H1 (cell line): ENCODE results near the gene HIPK2. TPM values are rescaled to one million over a fixed set of nuclear protein-coding genes. Genes with fewer than 3 reads are reported as not detected.

Experiments used
- CTCF ChIA-PET: fragments of 300-600 bp; sonication (Branson Sonifier 250); formaldehyde crosslinking; loops from one replicate; lab custom pipeline; 2021; ENCODE audit not compliant: partially characterized antibody; lab: Charles Lee
- POLR2A ChIA-PET: fragments of 300-600 bp; sonication (Branson Sonifier 250); formaldehyde crosslinking; loops from one replicate; lab custom pipeline; 2021; ENCODE audit warnings: inconsistent platforms; ENCODE audit not compliant: partially characterized antibody; lab: Charles Lee
- DNase-seq, 2 experiments: peaks; one replicate each; pipeline versions ENCODE4 v3.0.0 to v3.0.0-alpha.2; 2010 to 2022; ENCODE audit warnings: low spot score in 2 of 2, low read depth in 1 of 2, mixed read lengths in 1 of 2
- FAIRE-seq: peaks from 2 replicates; lab custom pipeline; 2011; peaks lifted over from hg19 to GRCh38; lab: Jason Lieb, UNC
- H2AFZ ChIP-seq: 2 replicates; pipeline ENCODE4 v1.8.1; 2012; ENCODE audit warnings: low read length, inconsistent platforms
- H2AK5ac ChIP-seq: 2 replicates; pipeline ENCODE4 v1.6.1; 2013; ENCODE audit warnings: low read depth, low read length
- H2BK120ac ChIP-seq: replicated peaks from 2 replicates; pipeline ENCODE3; 2013; ENCODE audit warnings: low read depth, low read length, inconsistent platforms
- H2BK12ac ChIP-seq: 2 replicates; pipeline ENCODE4 v1.6.1; 2013; ENCODE audit warnings: low read depth, low read length
- H2BK15ac ChIP-seq: 2 replicates; pipeline ENCODE4 v1.6.1; 2013; ENCODE audit warnings: low read length
- H2BK20ac ChIP-seq: 2 replicates; pipeline ENCODE4 v1.6.1; 2013; ENCODE audit warnings: low read length
- H2BK5ac ChIP-seq: 2 replicates; pipeline ENCODE4 v1.6.1; 2013; ENCODE audit warnings: low read depth, low read length
- H3K14ac ChIP-seq: 2 replicates; pipeline ENCODE4 v1.6.1; 2013; ENCODE audit warnings: inconsistent platforms; ENCODE audit not compliant: insufficient read length
- H3K18ac ChIP-seq: 2 replicates; pipeline ENCODE4 v1.6.1; 2013; ENCODE audit warnings: low read length; ENCODE audit errors: extremely low read depth
- H3K23ac ChIP-seq: 2 replicates; pipeline ENCODE4 v1.6.1; 2013; ENCODE audit warnings: inconsistent platforms; ENCODE audit not compliant: insufficient read length
- H3K23me2 ChIP-seq: 2 replicates; pipeline ENCODE4 v1.6.1; 2013; ENCODE audit warnings: low read depth, low read length
- H3K27ac ChIP-seq: 2 replicates; pipeline ENCODE4 v1.6.1; 2011; ENCODE audit warnings: low read depth, low read length, inconsistent platforms
- H3K27me3 ChIP-seq, 4 experiments: replicated peaks in 1 of 4; 1 replicate in 1 of 4; 2 replicates in 3 of 4; pipeline versions ENCODE4 v1.6.1 to v1.8.1; 2011 to 2013; ENCODE audit warnings: low read length in 3 of 4, mild to moderate bottlenecking in 3 of 4, inconsistent platforms in 2 of 4, mixed read lengths in 2 of 4, moderate library complexity in 1 of 4; ENCODE audit not compliant: control insufficient read depth in 3 of 4, insufficient read depth in 3 of 4; ENCODE audit errors: extremely low read depth in 1 of 4
- H3K36me3 ChIP-seq, 4 experiments: 2 replicates each; pipeline versions ENCODE4 v1.6.1 to v1.8.1; 2011 to 2013; ENCODE audit warnings: mild to moderate bottlenecking in 4 of 4, low read length in 3 of 4, moderate library complexity in 2 of 4, control low read depth in 1 of 4, inconsistent platforms in 1 of 4; ENCODE audit not compliant: insufficient read depth in 4 of 4, control insufficient read depth in 2 of 4
- H3K4ac ChIP-seq: replicated peaks from 2 replicates; pipeline ENCODE3; 2013; ENCODE audit warnings: low read length, low read depth, mixed read lengths, inconsistent platforms; ENCODE audit not compliant: insufficient read length
- H3K4me1 ChIP-seq, 4 experiments: replicated peaks in 1 of 4; 1 replicate in 1 of 4; 2 replicates in 3 of 4; pipeline versions ENCODE4 v1.6.1 to v1.8.1; 2011 to 2013; ENCODE audit warnings: low read length in 3 of 4, inconsistent platforms in 2 of 4, mixed read lengths in 1 of 4; ENCODE audit not compliant: insufficient read depth in 4 of 4, control insufficient read depth in 3 of 4
- H3K4me2 ChIP-seq, 2 experiments: 2 replicates each; pipeline versions ENCODE4 v1.6.1 to v1.8.1; 2011 to 2013; ENCODE audit warnings: low read depth in 2 of 2, low read length in 2 of 2, control low read depth in 1 of 2, inconsistent platforms in 1 of 2, mild to moderate bottlenecking in 1 of 2; ENCODE audit not compliant: insufficient read depth in 1 of 2
- H3K4me3 ChIP-seq, 4 experiments: fragments of 200-600, 300-600 bp in 1 of 4; sonication (generic), shearing (Covaris generic), sonication (Bioruptor Twin) in 1 of 4; 2 replicates each; pipeline versions ENCODE4 v1.5.1 to v1.8.1; 2011 to 2016; ENCODE audit warnings: low read length in 4 of 4, low read depth in 3 of 4, control low read depth in 2 of 4, inconsistent platforms in 2 of 4, mild to moderate bottlenecking in 2 of 4, mixed read lengths in 1 of 4, moderate library complexity in 1 of 4; ENCODE audit not compliant: insufficient read depth in 2 of 4; ENCODE audit errors: extremely low read depth in 1 of 4
- H3K56ac ChIP-seq: replicated peaks from 2 replicates; pipeline ENCODE3; 2013; ENCODE audit warnings: low read depth, mild to moderate bottlenecking, mixed read lengths, low read length, inconsistent platforms; ENCODE audit not compliant: insufficient read length
- H3K79me1 ChIP-seq: 2 replicates; pipeline ENCODE4 v1.6.1; 2013; ENCODE audit warnings: low read depth, low read length, control low read depth
- H3K79me2 ChIP-seq, 2 experiments: 2 replicates each; pipeline versions ENCODE4 v1.6.1 to v1.8.1; 2012 to 2013; ENCODE audit warnings: low read length in 2 of 2, mild to moderate bottlenecking in 2 of 2, inconsistent platforms in 1 of 2; ENCODE audit not compliant: insufficient read depth in 2 of 2, control insufficient read depth in 1 of 2
- H3K9ac ChIP-seq, 4 experiments: replicated peaks in 1 of 4; 1 replicate in 1 of 4; 2 replicates in 3 of 4; pipeline versions ENCODE4 v1.6.1 to v1.8.1; 2011 to 2013; ENCODE audit warnings: low read depth in 3 of 4, low read length in 3 of 4, control low read depth in 2 of 4, mild to moderate bottlenecking in 2 of 4, moderate library complexity in 2 of 4, inconsistent platforms in 1 of 4; ENCODE audit errors: extremely low read depth in 1 of 4
- H3K9me3 ChIP-seq, 2 experiments: 2 replicates each; pipeline versions ENCODE4 v1.6.1 to v1.8.1; 2012 to 2013; ENCODE audit warnings: mild to moderate bottlenecking in 2 of 2, moderate library complexity in 2 of 2, control low read depth in 1 of 2, inconsistent platforms in 1 of 2, low read depth in 1 of 2, low read length in 1 of 2, mixed read lengths in 1 of 2; ENCODE audit not compliant: insufficient read depth in 2 of 2
- H4K20me1 ChIP-seq, 2 experiments: replicated peaks in 1 of 2; 2 replicates each; pipeline versions ENCODE3 to v1.8.1; 2011 to 2013; ENCODE audit warnings: inconsistent platforms in 2 of 2, low read length in 2 of 2, mild to moderate bottlenecking in 1 of 2; ENCODE audit not compliant: insufficient read depth in 2 of 2, control insufficient read depth in 1 of 2
- H4K5ac ChIP-seq: 2 replicates; pipeline ENCODE4 v1.6.1; 2013; ENCODE audit warnings: low read length, low read depth, mixed read lengths, inconsistent platforms; ENCODE audit not compliant: insufficient read length
- H4K8ac ChIP-seq: 2 replicates; pipeline ENCODE4 v1.8.0; 2013; ENCODE audit warnings: mild to moderate bottlenecking, moderate library complexity, low read length, inconsistent platforms; ENCODE audit not compliant: insufficient read depth; ENCODE audit errors: extremely low read depth
- H4K91ac ChIP-seq: replicated peaks from 2 replicates; pipeline ENCODE3; 2013; ENCODE audit warnings: low read length, mixed read lengths, inconsistent platforms; ENCODE audit not compliant: insufficient read length
- BCL11A ChIP-seq, 2 experiments: IDR thresholded peaks; one replicate each; pipeline ENCODE4 v1.6.1; 2011; ENCODE audit warnings: low read depth in 2 of 2, low read length in 2 of 2, mild to moderate bottlenecking in 2 of 2
- KDM1A ChIP-seq: fragments of 200-600, 300-600 bp; sonication (generic); IDR thresholded peaks from 2 replicates; pipeline ENCODE4 v1.7.1; 2016; ENCODE audit warnings: mild to moderate bottlenecking, low read length, borderline replicate concordance
- NANOG ChIP-seq: IDR thresholded peaks from 2 replicates; pipeline ENCODE4 v1.6.1; 2011; ENCODE audit warnings: low read length, low read depth, mild to moderate bottlenecking, inconsistent platforms; ENCODE audit not compliant: insufficient read depth, poor library complexity, severe bottlenecking
- POLR2AphosphoS5 ChIP-seq: IDR thresholded peaks from 2 replicates; pipeline ENCODE4 v1.6.1; 2011; ENCODE audit warnings: low read depth, low read length
- RNF2 ChIP-seq: fragments of 200-900, 300-1000 bp; sonication (generic); IDR thresholded peaks from 2 replicates; pipeline ENCODE4 v1.7.1; 2016; ENCODE audit warnings: borderline replicate concordance, low read depth, mild to moderate bottlenecking, antibody characterized with exemption, low read length; ENCODE audit not compliant: poor library complexity, severe bottlenecking; ENCODE audit errors: missing control alignments
- SAP30 ChIP-seq: fragments of 300-600 bp; sonication (generic); IDR thresholded peaks from 2 replicates; pipeline ENCODE4 v1.7.1; 2012; ENCODE audit warnings: low read length, moderate library complexity, mild to moderate bottlenecking, inconsistent platforms; ENCODE audit not compliant: insufficient read depth, insufficient replicate concordance
- SP4 ChIP-seq: IDR thresholded peaks from 2 replicates; pipeline ENCODE4 v1.6.1; 2012; ENCODE audit warnings: low read length, inconsistent platforms
- TAF7 ChIP-seq: optimal IDR thresholded peaks from 2 replicates; pipeline ENCODE3; 2011; ENCODE audit warnings: low read depth, mild to moderate bottlenecking, inconsistent platforms, low read length, moderate library complexity, borderline replicate concordance
- TBP ChIP-seq: IDR thresholded peaks from 2 replicates; pipeline ENCODE4 v1.6.1; 2011; ENCODE audit warnings: low read depth, low read length, improper control_type of control experiment
- TEAD4 ChIP-seq: IDR thresholded peaks from 2 replicates; pipeline ENCODE4 v1.6.1; 2012; ENCODE audit warnings: low read depth, low read length, inconsistent platforms, mixed read lengths
- WGBS, 2 experiments: shearing (Covaris generic) in 1 of 2; methylation state at CpG; one replicate each; pipeline versions ENCODE4 v1.1.6 to v1.1.7; 2013 to 2015; ENCODE audit warnings: low lambda C conversion rate in 2 of 2, mixed read lengths in 2 of 2, inconsistent platforms in 1 of 2, low coverage in 1 of 2, missing lambda C conversion rate in 1 of 2; ENCODE audit not compliant: insufficient replicate concordance in 2 of 2, insufficient coverage in 1 of 2, insufficient read length in 1 of 2; ENCODE audit errors: extremely low coverage in 1 of 2, missing lambda C conversion rate in 1 of 2; 5-methylcytosine and 5-hydroxymethylcytosine counted together
- polyA plus RNA-seq, 7 experiments: library from polyadenylated mRNA; depleted of rRNA in 3 of 7; stranded (reverse) in 5 of 7; unstranded in 2 of 7; fragments of >200 nt in 5 of 7; fragments of 200-250 nt in 2 of 7; gene quantifications; 1 replicate in 5 of 7; 2 replicates in 1 of 7; 4 replicates in 1 of 7; pipeline versions ENCODE4 v1.2.1 to v1.2.3, GENCODE V29; 2011 to 2013; ENCODE audit warnings: missing spikeins in 2 of 7, mixed read lengths in 2 of 7
- total RNA-seq: library from RNA; stranded (reverse); fragmentation: NEBNext Ultra II Directional; extraction: Animal tissue kit (Norgen Biotek cat#: 25700); gene quantifications from 2 replicates; pipeline ENCODE4 v1.2.1, GENCODE V29; 2021
- TF ChIP-seq, protein P1 (sequence below): IDR thresholded peaks from 2 replicates; pipeline ENCODE4 v1.6.1; 2012; ENCODE audit warnings: low read length, inconsistent platforms

The HIPK2 gene
- total and polyA plus RNA-seq, 2 of the 8 experiments (the other 6 are each of a cell fraction or from before 2014, with no cell fraction given): 8.3 to 24.3 TPM

DNA sequence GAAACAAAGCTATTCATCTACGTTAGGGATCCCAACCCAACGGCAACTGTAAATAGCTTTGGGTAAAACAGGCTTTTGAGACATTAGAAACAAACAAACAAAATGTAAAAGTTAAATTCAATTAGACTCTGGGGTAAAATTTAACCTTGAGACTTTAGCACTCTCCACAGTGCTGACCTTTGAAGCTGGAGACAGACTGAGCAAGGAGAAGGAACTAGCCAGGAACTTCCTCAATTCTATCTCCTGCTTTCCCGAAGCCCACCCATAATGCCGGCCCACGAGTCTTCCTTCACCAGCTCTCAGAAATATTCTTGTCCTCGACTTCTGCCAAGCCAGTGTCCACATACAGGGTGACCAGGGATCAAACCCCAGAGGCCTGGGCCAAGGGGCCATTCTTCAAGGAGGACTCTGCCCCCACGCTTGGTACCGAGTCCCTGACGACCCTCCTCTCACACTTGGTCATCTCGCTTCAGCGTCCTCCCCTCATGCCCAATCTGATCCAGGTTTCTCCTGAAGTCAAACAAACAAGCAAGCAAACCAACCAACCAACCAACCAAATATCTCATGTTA, 114.1 kb downstream of the HIPK2 start:
- Histone ChIP-seq H2BK120ac (no peak overlapping the region), H3K27ac (no peak overlapping the region), H2AFZ (no peak overlapping the region), H3K27me3 (no peaks in the 10 kb centered on the region), H2BK15ac (no peak overlapping the region), H3K14ac (no peak overlapping the region), H2BK12ac (no peak overlapping the region), H3K4me2 (no peak overlapping the region), H3K18ac (no peak overlapping the region), H4K8ac (no peak overlapping the region), H3K79me1 (no peaks in the 10 kb centered on the region), H3K79me2 (no peaks in the 10 kb centered on the region), H4K91ac (no peak overlapping the region), H3K9me3 (no peaks in the 10 kb centered on the region), H3K23me2 (no peaks in the 10 kb centered on the region; the same call in 1 of the 2 replicates), H3K4ac (no peak overlapping the region), H3K23ac (no peak overlapping the region), H4K20me1 (no peaks in the 10 kb centered on the region), H4K5ac (no peak overlapping the region), H3K4me1 (peaks cover 1 to 17% (median 11%) of the 10 kb centered on the region in 4 experiments; a peak in 5 of 7 replicates), H3K56ac (no peak overlapping the region), H3K4me3 (no peak overlapping the region), H3K9ac (no peak overlapping the region), H2BK20ac (no peak overlapping the region), H2BK5ac (no peak overlapping the region), H3K36me3 (no peaks in the 10 kb centered on the region), H2AK5ac (no peak overlapping the region)
- DNase-seq: no peak
- CTCF ChIA-PET: interaction anchor here (0.5 to 4.3 kb wide), 5 partner anchors 10 to 62 kb away, joined by 3 to 23 read pairs (median 9); no protein-coding TSS in a partner anchor
- POLR2A ChIA-PET: no interaction called here
- 95% methylated on average over 8 of the region's 11 CpGs; no CpG with 5 or more reads in 1 of the 2 experiments for WGBS, 2 experiments
- FAIRE-seq: no peak
- TF ChIP-seq RNF2 (no peak), POLR2AphosphoS5 (no peak), TAF7 (no peak), SP4 (no peak), BCL11A (IDR thresholded peaks at IDR 0.05; ENCODE audit: low read depth in 2 of 2, low read length in 2 of 2) (no peak), KDM1A (no peak), TEAD4 (no peak), SAP30 (no peak), NANOG (no peak), TBP (no peak)
- TF ChIP-seq, protein P1, sequence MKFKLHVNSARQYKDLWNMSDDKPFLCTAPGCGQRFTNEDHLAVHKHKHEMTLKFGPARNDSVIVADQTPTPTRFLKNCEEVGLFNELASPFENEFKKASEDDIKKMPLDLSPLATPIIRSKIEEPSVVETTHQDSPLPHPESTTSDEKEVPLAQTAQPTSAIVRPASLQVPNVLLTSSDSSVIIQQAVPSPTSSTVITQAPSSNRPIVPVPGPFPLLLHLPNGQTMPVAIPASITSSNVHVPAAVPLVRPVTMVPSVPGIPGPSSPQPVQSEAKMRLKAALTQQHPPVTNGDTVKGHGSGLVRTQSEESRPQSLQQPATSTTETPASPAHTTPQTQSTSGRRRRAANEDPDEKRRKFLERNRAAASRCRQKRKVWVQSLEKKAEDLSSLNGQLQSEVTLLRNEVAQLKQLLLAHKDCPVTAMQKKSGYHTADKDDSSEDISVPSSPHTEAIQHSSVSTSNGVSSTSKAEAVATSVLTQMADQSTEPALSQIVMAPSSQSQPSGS: no peak
